Type B pancreatic cell (in vitro differentiated cells): ENCODE measurements around the gene TRMT2A. TPM values are rescaled to one million over a fixed set of nuclear protein-coding genes. Genes with fewer than 3 reads are reported as not detected.

ENCODE experiments used
- DNase-seq: peaks from one replicate; pipeline ENCODE4 v3.0.0; 2021; ENCODE audit warnings: mixed read lengths; ENCODE audit not compliant: unreplicated experiment; ENCODE audit errors: extremely low spot score
- H3K27ac Mint-ChIP-seq: 2 replicates; pipeline ENCODE4 v1.8.0; 2021; ENCODE audit warnings: mild to moderate bottlenecking, mixed read lengths
- H3K27me3 Mint-ChIP-seq: 2 replicates; pipeline ENCODE4 v1.8.0; 2021; ENCODE audit warnings: mixed read lengths
- H3K36me3 Mint-ChIP-seq: 2 replicates; pipeline ENCODE4 v1.8.0; 2021; ENCODE audit warnings: mixed read lengths
- H3K4me1 Mint-ChIP-seq: one replicate; pipeline ENCODE4 v1.8.0; 2021; ENCODE audit warnings: mixed read lengths; ENCODE audit not compliant: unreplicated experiment
- H3K4me3 Mint-ChIP-seq: 2 replicates; pipeline ENCODE4 v1.8.0; 2021; ENCODE audit warnings: mild to moderate bottlenecking, mixed read lengths
- H3K9me3 Mint-ChIP-seq: 2 replicates; pipeline ENCODE4 v1.8.0; 2021; ENCODE audit warnings: mixed read lengths
- total RNA-seq: library from RNA; stranded (reverse); gene quantifications from 2 replicates; pipeline ENCODE4 v1.2.1, GENCODE V29; 2021; ENCODE audit warnings: low replicate concordance
- TF ChIP-seq, protein P1 (sequence below): fragments of 200-600 bp; sonication (generic); conservative IDR thresholded peaks from 2 replicates; pipeline ENCODE4 v1.5.0; 2021; ENCODE audit warnings: antibody characterized with exemption, mild to moderate bottlenecking

Gene TRMT2A
- total RNA-seq, 1 donor from 2014 or later = 64.8 TPM

GRCh38 chr22:20138868-20139267 lies 21.8 kb upstream of the TRMT2A start:
- TF ChIP-seq, protein P1, sequence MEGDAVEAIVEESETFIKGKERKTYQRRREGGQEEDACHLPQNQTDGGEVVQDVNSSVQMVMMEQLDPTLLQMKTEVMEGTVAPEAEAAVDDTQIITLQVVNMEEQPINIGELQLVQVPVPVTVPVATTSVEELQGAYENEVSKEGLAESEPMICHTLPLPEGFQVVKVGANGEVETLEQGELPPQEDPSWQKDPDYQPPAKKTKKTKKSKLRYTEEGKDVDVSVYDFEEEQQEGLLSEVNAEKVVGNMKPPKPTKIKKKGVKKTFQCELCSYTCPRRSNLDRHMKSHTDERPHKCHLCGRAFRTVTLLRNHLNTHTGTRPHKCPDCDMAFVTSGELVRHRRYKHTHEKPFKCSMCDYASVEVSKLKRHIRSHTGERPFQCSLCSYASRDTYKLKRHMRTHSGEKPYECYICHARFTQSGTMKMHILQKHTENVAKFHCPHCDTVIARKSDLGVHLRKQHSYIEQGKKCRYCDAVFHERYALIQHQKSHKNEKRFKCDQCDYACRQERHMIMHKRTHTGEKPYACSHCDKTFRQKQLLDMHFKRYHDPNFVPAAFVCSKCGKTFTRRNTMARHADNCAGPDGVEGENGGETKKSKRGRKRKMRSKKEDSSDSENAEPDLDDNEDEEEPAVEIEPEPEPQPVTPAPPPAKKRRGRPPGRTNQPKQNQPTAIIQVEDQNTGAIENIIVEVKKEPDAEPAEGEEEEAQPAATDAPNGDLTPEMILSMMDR = no peak
- Mint-ChIP-seq H3K27me3 (no peaks in the 10 kb centered on the region), H3K36me3 (no peaks in the 10 kb centered on the region), H3K9me3 (no peaks in the 10 kb centered on the region), H3K4me3 (no peak overlapping the region), H3K27ac (no peak overlapping the region), H3K4me1 (peaks cover 9% of the 10 kb centered on the region)
- DNase-seq = no peak

DNA sequence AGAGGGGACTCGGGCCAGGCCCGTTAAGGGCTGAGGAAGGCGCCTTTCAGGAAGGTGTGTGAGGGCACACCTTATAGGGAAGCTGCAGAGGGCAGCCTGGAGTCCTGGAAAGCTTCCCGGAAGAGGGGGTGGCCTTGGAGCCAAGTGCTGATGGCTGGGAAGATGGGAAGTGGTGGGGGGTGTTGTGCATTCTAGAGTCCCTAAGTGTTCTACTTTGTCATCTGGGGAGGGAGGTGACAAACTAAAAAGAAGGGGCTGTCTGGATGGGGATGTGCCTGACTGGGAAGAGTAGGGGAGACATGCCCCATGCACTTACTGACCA lies 21.4 kb upstream of the TRMT2A start:
- H3K27ac Mint-ChIP-seq = no peak overlapping the region
- TF ChIP-seq, protein P1 = no peak
- H3K36me3 Mint-ChIP-seq = no peaks in the 10 kb centered on the region
- DNase-seq = no peak
- H3K4me1 Mint-ChIP-seq = peaks cover 9% of the 10 kb centered on the region
- H3K27me3 Mint-ChIP-seq = no peaks in the 10 kb centered on the region
- no peak overlapping the region for H3K4me3 Mint-ChIP-seq
- H3K9me3 Mint-ChIP-seq = no peaks in the 10 kb centered on the region

GRCh38 chr22:20137671-20138416 lies 20.8 kb upstream of the TRMT2A start:
- no peaks in the 10 kb centered on the region for H3K36me3 Mint-ChIP-seq
- TF ChIP-seq, protein P1 = no peak
- no peak overlapping the region for H3K27ac Mint-ChIP-seq
- no peak overlapping the region for H3K4me3 Mint-ChIP-seq
- H3K27me3 Mint-ChIP-seq = no peaks in the 10 kb centered on the region
- H3K9me3 Mint-ChIP-seq = no peaks in the 10 kb centered on the region
- no peak for DNase-seq
- H3K4me1 Mint-ChIP-seq = peaks cover 9% of the 10 kb centered on the region

DNA sequence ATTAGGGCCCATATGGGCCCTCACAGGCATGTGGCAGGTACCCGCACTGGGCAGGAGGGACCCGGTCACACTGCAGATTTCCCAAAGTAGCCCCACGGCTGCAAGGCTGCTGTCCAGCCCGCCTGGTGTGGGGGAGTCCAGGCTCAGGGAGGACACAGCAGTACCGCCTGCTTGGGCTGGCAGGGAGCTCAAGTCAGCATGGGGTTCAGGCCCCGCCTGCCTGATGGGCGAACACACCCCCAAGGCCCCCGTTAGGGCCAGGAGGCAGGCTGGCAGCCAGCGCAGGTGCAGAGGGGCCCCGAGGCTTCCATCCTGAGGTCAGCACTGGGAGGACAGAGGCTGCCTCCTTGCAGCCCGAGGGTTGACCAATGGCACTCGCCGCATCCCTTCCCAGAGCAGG lies 20.1 kb upstream of the TRMT2A start:
- H3K27ac Mint-ChIP-seq = no peak overlapping the region
- DNase-seq = no peak
- no peak overlapping the region for H3K4me3 Mint-ChIP-seq
- TF ChIP-seq, protein P1 = no peak
- no peaks in the 10 kb centered on the region for H3K36me3 Mint-ChIP-seq
- no peaks in the 10 kb centered on the region for H3K9me3 Mint-ChIP-seq
- peaks cover 9% of the 10 kb centered on the region for H3K4me1 Mint-ChIP-seq
- H3K27me3 Mint-ChIP-seq = no peaks in the 10 kb centered on the region

GRCh38 chr22:20136603-20136873 lies 19.5 kb upstream of the TRMT2A start:
- Mint-ChIP-seq H3K27ac (no peak overlapping the region), H3K27me3 (no peaks in the 10 kb centered on the region), H3K36me3 (no peaks in the 10 kb centered on the region), H3K4me3 (no peak overlapping the region), H3K9me3 (no peaks in the 10 kb centered on the region), H3K4me1 (peaks cover 9% of the 10 kb centered on the region)
- no peak for DNase-seq
- TF ChIP-seq, protein P1 = no peak
